Endothelial cell of umbilical vein (primary cell): ENCODE data around the gene GAN. TPM values are rescaled to one million over a fixed set of nuclear protein-coding genes. Genes with fewer than 3 reads are reported as not detected.

ENCODE experiments used
- BruUV-seq: library from RNA; stranded (reverse); fragments of 400-500 nt; replicated peaks from 2 replicates; lab custom pipeline; 2021; lab: Mats Ljungman, UMichigan
- CTCF ChIA-PET: fragments of 300-600, 350-600 bp; sonication (Branson Sonifier 250); formaldehyde crosslinking; loops from one replicate; lab custom pipeline; 2021; ENCODE audit warnings: antibody characterized with exemption, inconsistent platforms; lab: Charles Lee
- POLR2A ChIA-PET: fragments of 300-600, 350-600 bp; sonication (Branson Sonifier 250); formaldehyde crosslinking; loops from one replicate; lab custom pipeline; 2021; ENCODE audit warnings: antibody characterized with exemption, inconsistent platforms; lab: Charles Lee
- DNase-seq: peaks from one replicate; pipeline ENCODE4 v3.0.0-alpha.2; 2011; ENCODE audit warnings: low read depth, low spot score
- FAIRE-seq: peaks from 2 replicates; lab custom pipeline; 2011; peaks lifted over from hg19 to GRCh38; lab: Jason Lieb, UNC
- H2AFZ ChIP-seq: 2 replicates; pipeline ENCODE4 v1.6.0; 2012; ENCODE audit warnings: low read depth, low read length, control low read depth, inconsistent platforms
- H3K27ac ChIP-seq: 2 replicates; pipeline ENCODE4 v1.5.1; 2011; ENCODE audit warnings: low read depth, mild to moderate bottlenecking, control low read depth, low read length, moderate library complexity; ENCODE audit not compliant: insufficient read depth
- H3K27me3 ChIP-seq, 2 experiments: 2 replicates each; pipeline versions ENCODE4 v1.6.0 to v1.6.1; 2011; ENCODE audit warnings: low read length in 2 of 2, mixed read lengths in 1 of 2; ENCODE audit not compliant: control insufficient read depth in 2 of 2, insufficient read depth in 2 of 2
- H3K36me3 ChIP-seq, 2 experiments: 2 replicates in 1 of 2; 3 replicates in 1 of 2; pipeline ENCODE4 v1.5.1; 2011; ENCODE audit warnings: low read length in 2 of 2, mild to moderate bottlenecking in 1 of 2, moderate library complexity in 1 of 2; ENCODE audit not compliant: control insufficient read depth in 2 of 2, insufficient read depth in 2 of 2; ENCODE audit errors: extremely low read depth in 1 of 2
- H3K4me1 ChIP-seq: 3 replicates; pipeline ENCODE4 v1.5.1; 2011; ENCODE audit warnings: mild to moderate bottlenecking, low read length; ENCODE audit not compliant: control insufficient read depth, insufficient read depth; ENCODE audit errors: extremely low read depth
- H3K4me2 ChIP-seq: 2 replicates; pipeline ENCODE4 v1.6.1; 2011; ENCODE audit warnings: low read length, control low read depth, mixed read lengths; ENCODE audit not compliant: insufficient read depth
- H3K4me3 ChIP-seq, 3 experiments: fragments of 200-600 bp in 1 of 3; sonication (generic), shearing (Covaris generic) in 1 of 3; replicated peaks in 1 of 3; 2 replicates each; pipeline ENCODE4 v1.5.1; 2011 to 2016; ENCODE audit warnings: control low read depth in 3 of 3, low read length in 3 of 3, mild to moderate bottlenecking in 2 of 3, inconsistent platforms in 1 of 3, low read depth in 1 of 3, moderate library complexity in 1 of 3; ENCODE audit not compliant: insufficient read depth in 1 of 3
- H3K79me2 ChIP-seq: 2 replicates; pipeline ENCODE4 v1.6.0; 2012; ENCODE audit warnings: low read length, inconsistent platforms; ENCODE audit not compliant: control insufficient read depth, insufficient read depth
- H3K9ac ChIP-seq: replicated peaks from 2 replicates; pipeline ENCODE3; 2011; ENCODE audit warnings: low read length, control low read depth; ENCODE audit not compliant: insufficient read depth; ENCODE audit errors: extremely low read depth
- H3K9me1 ChIP-seq: replicated peaks from 3 replicates; pipeline ENCODE4 v1.6.0; 2011; ENCODE audit warnings: mild to moderate bottlenecking, low read length; ENCODE audit not compliant: control insufficient read depth, insufficient read depth; ENCODE audit errors: extremely low read depth
- H3K9me3 ChIP-seq: replicated peaks from 2 replicates; pipeline ENCODE4 v1.5.1; 2012; ENCODE audit warnings: low read length, inconsistent platforms; ENCODE audit not compliant: control insufficient read depth, insufficient read depth
- H4K20me1 ChIP-seq: replicated peaks from 2 replicates; pipeline ENCODE3; 2011; ENCODE audit warnings: mild to moderate bottlenecking, low read length; ENCODE audit not compliant: control insufficient read depth, insufficient read depth; ENCODE audit errors: extremely low read depth
- EZH2 ChIP-seq: IDR thresholded peaks from 2 replicates; pipeline ENCODE4 v1.6.1; 2012; ENCODE audit warnings: borderline replicate concordance, low read depth, mild to moderate bottlenecking, moderate library complexity, low read length, inconsistent platforms; ENCODE audit not compliant: severe bottlenecking
- FOS ChIP-seq: IDR thresholded peaks from 2 replicates; pipeline ENCODE4 v1.6.1; 2011; ENCODE audit warnings: mild to moderate bottlenecking, low read length, moderate library complexity, borderline replicate concordance; ENCODE audit not compliant: insufficient read depth
- GATA2 ChIP-seq: IDR thresholded peaks from 2 replicates; pipeline ENCODE4 v1.7.0; 2011; ENCODE audit warnings: low read depth, mild to moderate bottlenecking, moderate library complexity, mixed read lengths, low read length; ENCODE audit not compliant: insufficient read length, insufficient read depth
- JUN ChIP-seq: IDR thresholded peaks from 2 replicates; pipeline ENCODE4 v1.6.1; 2011; ENCODE audit warnings: borderline replicate concordance, low read depth; ENCODE audit not compliant: insufficient read length, insufficient read depth
- MYC ChIP-seq: IDR thresholded peaks from one replicate; pipeline ENCODE4 v1.6.1; 2011; ENCODE audit warnings: mild to moderate bottlenecking, low read depth, low read length
- POLR2A ChIP-seq: IDR thresholded peaks from 2 replicates; pipeline ENCODE4 v1.6.1; 2012; ENCODE audit warnings: low read depth, mild to moderate bottlenecking, control low read depth, low read length
- POLR2AphosphoS5 ChIP-seq: IDR thresholded peaks from 2 replicates; pipeline ENCODE4 v1.6.1; 2012; ENCODE audit warnings: low read depth, mild to moderate bottlenecking, control low read depth, low read length, moderate library complexity; ENCODE audit not compliant: insufficient read depth
- dilution Hi-C: fragments of 300-500 bp; cut with MboI; formaldehyde crosslinking; loops from one replicate; pipeline ENCODE4 v1.15.0; 2019; ENCODE audit warnings: low sequenced_read_pairs; ENCODE audit not compliant: extremely low pct_ligation_motif_present
- intact Hi-C: fragments of 100-400 bp; cut with micrococcal nuclease; formaldehyde crosslinking; loops from one replicate; pipeline ENCODE4 v1.10.0; 2022
- polyA plus RNA-seq, 4 experiments: library from polyadenylated mRNA; depleted of rRNA in 3 of 4; stranded (reverse) in 3 of 4; unstranded in 1 of 4; fragments of >200 nt; gene quantifications; 2 replicates each; pipeline versions ENCODE4 v1.2.1 to v1.2.3, GENCODE V29; 2011 to 2012; ENCODE audit warnings: missing spikeins in 1 of 4
- total RNA-seq: library from RNA; stranded (reverse); gene quantifications from 2 replicates; pipeline ENCODE4 v1.2.3, GENCODE V29; 2021
- TF ChIP-seq, protein P1 (sequence below), 2 donors: IDR thresholded peaks; 1 replicate in 1 of 2; 2 replicates in 1 of 2; pipeline ENCODE4 v1.5.1; 2011; ENCODE audit warnings: low read length in 2 of 2, mild to moderate bottlenecking in 2 of 2, moderate library complexity in 2 of 2, control low read depth in 1 of 2, inconsistent platforms in 1 of 2, low read depth in 1 of 2; ENCODE audit not compliant: insufficient read depth in 1 of 2; ENCODE audit errors: extremely low read depth in 1 of 2
- TF ChIP-seq, protein P2 (sequence below): IDR thresholded peaks from 2 replicates; pipeline ENCODE4 v1.6.1; 2011; ENCODE audit not compliant: insufficient read depth, insufficient read length

GAN gene
- total and polyA plus RNA-seq, 2 donors (not counting 3 experiments of a cell fraction or from before 2014, with no cell fraction given), result 1.8 to 11.1 TPM

DNA sequence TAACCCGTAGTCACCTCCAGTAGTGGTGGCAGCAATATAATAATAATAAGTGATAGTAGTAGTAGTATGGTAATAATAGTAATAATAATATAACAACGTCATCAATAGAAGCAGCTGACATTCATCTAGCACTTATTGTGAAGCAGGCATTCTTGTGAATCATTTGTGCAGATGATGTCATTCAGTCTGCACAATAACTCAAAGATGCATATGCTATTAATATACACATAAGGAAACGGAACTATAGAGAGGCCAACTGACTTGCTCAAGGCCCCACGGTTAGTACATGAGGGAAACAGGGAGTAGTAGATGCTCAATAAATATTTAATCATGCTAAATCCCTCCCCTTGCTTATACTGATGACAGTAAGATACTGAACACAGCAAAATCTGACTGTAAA, 35.4 kb upstream of the GAN start:
- FAIRE-seq (peak; percentile 71), DNase-seq (peak; percentile 76)
- peaks cover 21% of the 10 kb centered on the region for H3K4me1 ChIP-seq
- no peaks in the 10 kb centered on the region for H3K9me3 ChIP-seq
- no peaks in the 10 kb centered on the region for H4K20me1 ChIP-seq
- BruUV-seq, result no TSS peak
- ChIA-PET POLR2A (interaction anchor here (0.6 to 1.0 kb wide), 2 partner anchors 35 to 41 kb away, joined by 3 to 4 read pairs; partner anchors contain the start of genes BCO1 and GAN), CTCF (interaction anchor here (3.3 kb wide), 1 partner anchor 18 kb away, joined by 10 read pairs; no protein-coding TSS in a partner anchor)
- H3K27me3 ChIP-seq, result no peaks in the 10 kb centered on the region
- TF ChIP-seq EZH2, result no peak
- TF ChIP-seq MYC, result no peak
- TF ChIP-seq, protein P1, sequence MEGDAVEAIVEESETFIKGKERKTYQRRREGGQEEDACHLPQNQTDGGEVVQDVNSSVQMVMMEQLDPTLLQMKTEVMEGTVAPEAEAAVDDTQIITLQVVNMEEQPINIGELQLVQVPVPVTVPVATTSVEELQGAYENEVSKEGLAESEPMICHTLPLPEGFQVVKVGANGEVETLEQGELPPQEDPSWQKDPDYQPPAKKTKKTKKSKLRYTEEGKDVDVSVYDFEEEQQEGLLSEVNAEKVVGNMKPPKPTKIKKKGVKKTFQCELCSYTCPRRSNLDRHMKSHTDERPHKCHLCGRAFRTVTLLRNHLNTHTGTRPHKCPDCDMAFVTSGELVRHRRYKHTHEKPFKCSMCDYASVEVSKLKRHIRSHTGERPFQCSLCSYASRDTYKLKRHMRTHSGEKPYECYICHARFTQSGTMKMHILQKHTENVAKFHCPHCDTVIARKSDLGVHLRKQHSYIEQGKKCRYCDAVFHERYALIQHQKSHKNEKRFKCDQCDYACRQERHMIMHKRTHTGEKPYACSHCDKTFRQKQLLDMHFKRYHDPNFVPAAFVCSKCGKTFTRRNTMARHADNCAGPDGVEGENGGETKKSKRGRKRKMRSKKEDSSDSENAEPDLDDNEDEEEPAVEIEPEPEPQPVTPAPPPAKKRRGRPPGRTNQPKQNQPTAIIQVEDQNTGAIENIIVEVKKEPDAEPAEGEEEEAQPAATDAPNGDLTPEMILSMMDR (IDR thresholded peaks at IDR 0.05; ENCODE audit: extremely low read depth in 1 of 2, insufficient read depth in 1 of 2, low read depth in 1 of 2, low read length in 2 of 2), result no peak
- TF ChIP-seq, protein P2, sequence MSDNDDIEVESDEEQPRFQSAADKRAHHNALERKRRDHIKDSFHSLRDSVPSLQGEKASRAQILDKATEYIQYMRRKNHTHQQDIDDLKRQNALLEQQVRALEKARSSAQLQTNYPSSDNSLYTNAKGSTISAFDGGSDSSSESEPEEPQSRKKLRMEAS, result no peak
- TF ChIP-seq JUN, result peak; percentile 91
- TF ChIP-seq POLR2A, result no peak
- peak; percentile 77 for TF ChIP-seq FOS
- peak; percentile 12 for TF ChIP-seq POLR2AphosphoS5
- TF ChIP-seq GATA2, result no peak
- no peak overlapping the region for H3K9ac ChIP-seq
- no peak overlapping the region for H3K4me3 ChIP-seq
- dilution Hi-C loops, result no loop called here
- H3K4me2 ChIP-seq, result peak overlapping the region; percentile 14
- H3K27ac ChIP-seq, result peak overlapping the region; percentile 91
- H2AFZ ChIP-seq, result no peak overlapping the region
- intact Hi-C loops, result no loop called here
- no peaks in the 10 kb centered on the region for H3K79me2 ChIP-seq
- H3K36me3 ChIP-seq, result no peaks in the 10 kb centered on the region
- no peaks in the 10 kb centered on the region for H3K9me1 ChIP-seq
